ENCODE measurements around the gene HSPB1. TPM values are rescaled to one million over a fixed set of nuclear protein-coding genes. Genes with fewer than 3 reads are reported as not detected.

The HSPB1 gene
- polyA plus RNA-seq, 4 donors, result 137 to 302 (median 224) TPM

Other genes with a start within 250 kb of the HSPB1 start
- gene SRRM3, start 100.8 kb upstream of the HSPB1 start, polyA plus RNA-seq (ENCODE audit: insufficient read length in 4 of 4), result 1 to 10 TPM; 1.0 to 2.3 (median 1.7) TPM
- 100 to 1,000 TPM; 117 to 129 (median 125) TPM for gene YWHAG, start 56.3 kb downstream of the HSPB1 start, polyA plus RNA-seq (ENCODE audit: insufficient read length in 4 of 4)
- 1 to 10 TPM; 3.9 to 6.9 (median 4.4) TPM for gene SSC4D, start 107.0 kb downstream of the HSPB1 start, polyA plus RNA-seq (ENCODE audit: insufficient read length in 4 of 4)
- 10 to 100 TPM in 1 of 4 donors, 1 to 10 TPM in 3; 1.7 to 16.2 (median 3.2) TPM for gene ZP3, start 122.3 kb downstream of the HSPB1 start, polyA plus RNA-seq (ENCODE audit: insufficient read length in 4 of 4)
- gene DTX2, start 159.0 kb downstream of the HSPB1 start, polyA plus RNA-seq (ENCODE audit: insufficient read length in 4 of 4), result 10 to 100 TPM in 1 of 4 donors, 1 to 10 TPM in 3; 5.6 to 14.5 (median 9.3) TPM
- 1 to 10 TPM; 2.2 to 4.2 (median 2.6) TPM for gene UPK3B, start 207.9 kb downstream of the HSPB1 start, polyA plus RNA-seq (ENCODE audit: insufficient read length in 4 of 4)
- 1 to 10 TPM; 1.3 to 6.0 (median 2.9) TPM for gene SPDYE16, start 240.6 kb downstream of the HSPB1 start, polyA plus RNA-seq (ENCODE audit: insufficient read length in 4 of 4)